Hepatocyte (in vitro differentiated cells): ENCODE data around the gene INO80. TPM values are rescaled to one million over a fixed set of nuclear protein-coding genes. Genes with fewer than 3 reads are reported as not detected.
"Not testable (repeated sequence)": the region's sequence is repeated elsewhere in the genome, so short reads cannot be mapped to it uniquely, and the experiment has no call there.

Source experiments
- DNase-seq: peaks from one replicate; pipeline ENCODE4 v3.0.0-alpha.2; 2016; ENCODE audit warnings: low spot score
- H2AFZ ChIP-seq: fragments of 200-600 bp; sonication (generic); 2 replicates; pipeline ENCODE4 v1.6.0; 2016; ENCODE audit warnings: antibody characterized with exemption, mild to moderate bottlenecking
- H3K27ac ChIP-seq: fragments of 200-600 bp; sonication (generic); 2 replicates; pipeline ENCODE4 v1.5.1; 2016; ENCODE audit warnings: mild to moderate bottlenecking
- H3K27me3 ChIP-seq: fragments of 200-600 bp; sonication (generic); 2 replicates; pipeline ENCODE4 v1.6.1; 2016
- H3K36me3 ChIP-seq: fragments of 200-600 bp; sonication (generic); replicated peaks from 2 replicates; pipeline ENCODE4 v1.5.1; 2016; ENCODE audit warnings: low read depth; ENCODE audit not compliant: insufficient read depth
- H3K4me1 ChIP-seq: fragments of 200-600 bp; sonication (generic); 2 replicates; pipeline ENCODE4 v1.5.1; 2016; ENCODE audit warnings: mild to moderate bottlenecking, moderate library complexity; ENCODE audit not compliant: insufficient read depth
- H3K4me2 ChIP-seq: fragments of 200-600 bp; sonication (generic); 2 replicates; pipeline ENCODE4 v1.6.0; 2016
- H3K4me3 ChIP-seq: fragments of 200-600 bp; sonication (generic); 2 replicates; pipeline ENCODE4 v1.5.1; 2016; ENCODE audit warnings: mild to moderate bottlenecking
- H3K79me2 ChIP-seq: fragments of 200-600 bp; sonication (generic); 2 replicates; pipeline ENCODE4 v1.6.0; 2017; ENCODE audit warnings: mild to moderate bottlenecking
- H3K9me2 ChIP-seq: fragments of 200-600 bp; sonication (generic); replicated peaks from 2 replicates; pipeline ENCODE4 v1.6.0; 2017; ENCODE audit warnings: mild to moderate bottlenecking; ENCODE audit not compliant: insufficient read depth
- H3K9me3 ChIP-seq: fragments of 200-600 bp; sonication (generic); 2 replicates; pipeline ENCODE4 v1.5.1; 2016; ENCODE audit warnings: low read depth, mild to moderate bottlenecking
- H4K20me1 ChIP-seq: fragments of 200-600 bp; sonication (generic); 2 replicates; pipeline ENCODE4 v1.6.0; 2016; ENCODE audit warnings: mild to moderate bottlenecking; ENCODE audit not compliant: insufficient read depth, poor library complexity, severe bottlenecking
- EZH2 ChIP-seq: fragments of 200-600 bp; sonication (generic); IDR thresholded peaks from 2 replicates; pipeline ENCODE4 v1.6.1; 2016; ENCODE audit warnings: antibody characterized with exemption, mild to moderate bottlenecking, borderline replicate concordance
- EZH2phosphoT487 ChIP-seq: fragments of 200-600 bp; sonication (generic); IDR thresholded peaks from one replicate; pipeline ENCODE4 v1.6.1; 2018; ENCODE audit warnings: antibody characterized with exemption, mild to moderate bottlenecking, low read depth, moderate library complexity; ENCODE audit not compliant: unreplicated experiment, severe bottlenecking
- WGBS: methylation state at CpG from one replicate; pipeline ENCODE4 v1.1.6; 2016; ENCODE audit warnings: low lambda C conversion rate; ENCODE audit errors: missing lambda C conversion rate; 5-methylcytosine and 5-hydroxymethylcytosine counted together
- polyA plus RNA-seq: library from polyadenylated mRNA; unstranded; fragments of >200 nt; fragmentation: Nextera tagmentation; extraction: Ambion mirVana; gene quantifications from 2 replicates; pipeline ENCODE4 v1.2.1, GENCODE V29; 2016
- total RNA-seq: library from RNA; depleted of rRNA; stranded (reverse); fragments of >200 nt; gene quantifications from 2 replicates; pipeline ENCODE4 v1.2.3, GENCODE V29; 2014
- TF ChIP-seq, protein P1 (sequence below): fragments of 200-600 bp; sonication (generic); IDR thresholded peaks from 2 replicates; pipeline ENCODE4 v1.5.1; 2016; ENCODE audit warnings: antibody characterized with exemption, mild to moderate bottlenecking; ENCODE audit not compliant: poor library complexity

INO80 gene
- total and polyA plus RNA-seq, 2 experiments from 2014 or later: 4.5 to 15.5 TPM

DNA sequence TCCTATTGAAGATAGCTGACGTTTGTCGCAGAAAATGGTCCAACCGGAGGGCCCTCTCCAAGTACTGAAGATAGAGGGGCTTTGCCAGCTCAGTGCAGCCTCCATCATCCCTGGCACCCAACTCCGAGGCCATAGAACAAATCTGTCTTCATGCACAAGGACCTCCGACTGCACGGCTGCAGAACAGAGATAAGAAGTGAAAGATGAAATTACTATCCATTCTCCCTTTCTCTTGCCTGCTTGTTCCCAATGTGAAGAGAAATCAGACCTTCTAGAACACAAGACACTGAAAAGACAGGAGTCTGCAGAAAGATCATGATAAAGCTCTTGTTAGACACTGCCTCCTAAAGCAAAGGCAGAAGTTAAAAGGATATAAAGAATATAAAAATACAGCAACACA, 19.9 kb downstream of the INO80 start:
- H3K4me1 ChIP-seq: no peaks in the 10 kb centered on the region
- no peak overlapping the region for H3K27ac ChIP-seq
- H3K36me3 ChIP-seq: no peaks in the 10 kb centered on the region
- no peak overlapping the region for H3K4me3 ChIP-seq
- no peak for TF ChIP-seq EZH2
- TF ChIP-seq, protein P1, sequence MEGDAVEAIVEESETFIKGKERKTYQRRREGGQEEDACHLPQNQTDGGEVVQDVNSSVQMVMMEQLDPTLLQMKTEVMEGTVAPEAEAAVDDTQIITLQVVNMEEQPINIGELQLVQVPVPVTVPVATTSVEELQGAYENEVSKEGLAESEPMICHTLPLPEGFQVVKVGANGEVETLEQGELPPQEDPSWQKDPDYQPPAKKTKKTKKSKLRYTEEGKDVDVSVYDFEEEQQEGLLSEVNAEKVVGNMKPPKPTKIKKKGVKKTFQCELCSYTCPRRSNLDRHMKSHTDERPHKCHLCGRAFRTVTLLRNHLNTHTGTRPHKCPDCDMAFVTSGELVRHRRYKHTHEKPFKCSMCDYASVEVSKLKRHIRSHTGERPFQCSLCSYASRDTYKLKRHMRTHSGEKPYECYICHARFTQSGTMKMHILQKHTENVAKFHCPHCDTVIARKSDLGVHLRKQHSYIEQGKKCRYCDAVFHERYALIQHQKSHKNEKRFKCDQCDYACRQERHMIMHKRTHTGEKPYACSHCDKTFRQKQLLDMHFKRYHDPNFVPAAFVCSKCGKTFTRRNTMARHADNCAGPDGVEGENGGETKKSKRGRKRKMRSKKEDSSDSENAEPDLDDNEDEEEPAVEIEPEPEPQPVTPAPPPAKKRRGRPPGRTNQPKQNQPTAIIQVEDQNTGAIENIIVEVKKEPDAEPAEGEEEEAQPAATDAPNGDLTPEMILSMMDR: no peak
- TF ChIP-seq EZH2phosphoT487: no peak
- no peaks in the 10 kb centered on the region for H3K27me3 ChIP-seq
- no peak for DNase-seq
- no peak overlapping the region for H2AFZ ChIP-seq
- H3K4me2 ChIP-seq: no peak overlapping the region
- WGBS: 91% methylated on average over 6 of the region's 6 CpGs
- H3K9me3 ChIP-seq: no peaks in the 10 kb centered on the region
- H3K79me2 ChIP-seq: peaks cover 44% of the 10 kb centered on the region
- no peaks in the 10 kb centered on the region for H3K9me2 ChIP-seq
- H4K20me1 ChIP-seq: peaks cover 7% of the 10 kb centered on the region

- Histone ChIP-seq H3K9me2 (no peaks in the 10 kb centered on the region), H3K4me3 (no peak overlapping the region), H3K4me2 (no peak overlapping the region), H3K4me1 (no peaks in the 10 kb centered on the region), H3K27me3 (no peaks in the 10 kb centered on the region), H3K36me3 (peaks cover 2% of the 10 kb centered on the region), H3K27ac (no peak overlapping the region), H3K9me3 (no peaks in the 10 kb centered on the region), H4K20me1 (peaks cover 2% of the 10 kb centered on the region), H3K79me2 (peaks cover 2% of the 10 kb centered on the region), H2AFZ (no peak overlapping the region)
- 93% methylated on average over 3 of the region's 3 CpGs for WGBS
- DNase-seq: no peak
- no peak for TF ChIP-seq EZH2phosphoT487
- TF ChIP-seq, protein P1: no peak
- TF ChIP-seq EZH2: no peak
Measured at GRCh38 chr15:41085029-41085428, 31.1 kb downstream of the INO80 start.

- Histone ChIP-seq H3K79me2 (peaks cover 2% of the 10 kb centered on the region), H3K36me3 (peaks cover 6% of the 10 kb centered on the region), H3K4me2 (no peak overlapping the region), H3K4me1 (no peaks in the 10 kb centered on the region), H3K9me3 (no peaks in the 10 kb centered on the region), H3K4me3 (no peak overlapping the region), H2AFZ (no peak overlapping the region), H3K27me3 (no peaks in the 10 kb centered on the region), H3K9me2 (no peaks in the 10 kb centered on the region), H4K20me1 (no peaks in the 10 kb centered on the region), H3K27ac (no peak overlapping the region)
- no peak for TF ChIP-seq EZH2phosphoT487
- TF ChIP-seq, protein P1: no peak
- no peak for TF ChIP-seq EZH2
- no peak for DNase-seq
- WGBS: 96% methylated on average over 1 of the region's 1 CpG
Measured at GRCh38 chr15:41080144-41080543, 35.9 kb downstream of the INO80 start.

- H2AFZ ChIP-seq: no peak overlapping the region
- peaks cover 2% of the 10 kb centered on the region for H3K79me2 ChIP-seq
- no peak overlapping the region for H3K4me2 ChIP-seq
- TF ChIP-seq EZH2 (no peak), EZH2phosphoT487 (no peak)
- TF ChIP-seq, protein P1: no peak
- H4K20me1 ChIP-seq: no peaks in the 10 kb centered on the region
- no peak for DNase-seq
- no peak overlapping the region for H3K27ac ChIP-seq
- no peaks in the 10 kb centered on the region for H3K9me3 ChIP-seq
- 96% methylated on average over 8 of the region's 8 CpGs for WGBS
- peaks cover 6% of the 10 kb centered on the region for H3K36me3 ChIP-seq
- H3K4me1 ChIP-seq: no peaks in the 10 kb centered on the region
- no peak overlapping the region for H3K4me3 ChIP-seq
- H3K9me2 ChIP-seq: no peaks in the 10 kb centered on the region
- no peaks in the 10 kb centered on the region for H3K27me3 ChIP-seq
Measured at GRCh38 chr15:41079717-41080116, 36.4 kb downstream of the INO80 start.

DNA sequence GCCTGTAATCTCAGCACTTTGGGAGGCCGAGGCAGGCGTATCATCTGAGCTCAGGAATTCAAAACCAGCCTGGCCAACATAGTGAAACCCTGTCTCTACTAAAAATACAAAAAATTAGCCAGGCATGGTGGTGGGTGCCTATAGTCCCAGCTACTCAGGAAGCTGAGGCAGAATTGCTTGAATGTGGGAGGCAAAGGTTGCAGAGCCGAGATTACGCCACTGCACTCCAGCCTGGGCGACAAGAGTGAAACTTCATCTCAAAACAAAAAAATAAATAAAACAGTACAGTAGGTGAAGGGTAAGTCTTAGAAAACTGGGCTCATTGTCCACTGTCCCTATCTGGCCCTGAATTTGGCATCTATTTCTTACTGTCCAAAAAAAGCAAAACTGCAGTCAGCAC, 37.2 kb downstream of the INO80 start:
- H3K36me3 ChIP-seq, H3K4me3 ChIP-seq, H3K9me3 ChIP-seq, H2AFZ ChIP-seq, H3K27ac ChIP-seq, DNase-seq, H3K4me2 ChIP-seq, H3K79me2 ChIP-seq, H3K9me2 ChIP-seq, H4K20me1 ChIP-seq, H3K4me1 ChIP-seq, H3K27me3 ChIP-seq: not testable (repeated sequence)
- WGBS: 96% methylated on average over 5 of the region's 5 CpGs
